Measurements from ENCODE around the gene SSR2. TPM values are rescaled to one million over a fixed set of nuclear protein-coding genes. Genes with fewer than 3 reads are reported as not detected.
A peak's percentile ranks its signal among the peaks of the same experiment; 100 is the strongest.

The SSR2 gene
- total RNA-seq, 2 donors from 2014 or later, result 204 to 208 TPM

DNA sequence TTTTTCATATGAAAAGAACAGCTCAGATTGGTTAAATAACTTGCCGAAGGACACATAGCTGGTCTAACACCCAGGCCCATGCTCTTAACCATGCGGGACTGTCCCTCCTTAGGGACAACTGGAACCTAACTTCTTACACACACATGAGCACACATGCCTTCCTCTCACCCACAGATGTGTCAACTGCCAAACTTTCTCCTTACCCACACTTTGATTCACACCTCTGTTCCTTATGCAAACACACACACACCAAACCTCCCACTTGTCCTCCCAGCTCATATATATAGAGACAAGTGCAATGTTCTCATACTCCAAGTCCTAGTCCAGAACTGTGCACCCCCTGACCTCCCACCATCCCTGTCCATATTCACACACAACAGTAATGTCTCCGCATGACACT, 44.5 kb upstream of the SSR2 start:
- H3K4me1 ChIP-seq, result no peaks in the 10 kb centered on the region
- no peaks in the 10 kb centered on the region for H3K27me3 ChIP-seq
- TF ChIP-seq, protein P1, sequence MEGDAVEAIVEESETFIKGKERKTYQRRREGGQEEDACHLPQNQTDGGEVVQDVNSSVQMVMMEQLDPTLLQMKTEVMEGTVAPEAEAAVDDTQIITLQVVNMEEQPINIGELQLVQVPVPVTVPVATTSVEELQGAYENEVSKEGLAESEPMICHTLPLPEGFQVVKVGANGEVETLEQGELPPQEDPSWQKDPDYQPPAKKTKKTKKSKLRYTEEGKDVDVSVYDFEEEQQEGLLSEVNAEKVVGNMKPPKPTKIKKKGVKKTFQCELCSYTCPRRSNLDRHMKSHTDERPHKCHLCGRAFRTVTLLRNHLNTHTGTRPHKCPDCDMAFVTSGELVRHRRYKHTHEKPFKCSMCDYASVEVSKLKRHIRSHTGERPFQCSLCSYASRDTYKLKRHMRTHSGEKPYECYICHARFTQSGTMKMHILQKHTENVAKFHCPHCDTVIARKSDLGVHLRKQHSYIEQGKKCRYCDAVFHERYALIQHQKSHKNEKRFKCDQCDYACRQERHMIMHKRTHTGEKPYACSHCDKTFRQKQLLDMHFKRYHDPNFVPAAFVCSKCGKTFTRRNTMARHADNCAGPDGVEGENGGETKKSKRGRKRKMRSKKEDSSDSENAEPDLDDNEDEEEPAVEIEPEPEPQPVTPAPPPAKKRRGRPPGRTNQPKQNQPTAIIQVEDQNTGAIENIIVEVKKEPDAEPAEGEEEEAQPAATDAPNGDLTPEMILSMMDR (IDR thresholded peaks at IDR 0.05), result no peak
- H3K36me3 ChIP-seq, result no peaks in the 10 kb centered on the region
- no peak overlapping the region for H3K27ac ChIP-seq
- H3K9ac ChIP-seq (ENCODE audit: low read depth in 2 of 2, low read length in 2 of 2), result no peak overlapping the region
- H3K9me3 ChIP-seq, result no peaks in the 10 kb centered on the region
- intact Hi-C loops (cut with DNase I), result no loop called here
- H3K4me3 ChIP-seq, result no peak overlapping the region
- no peak for DNase-seq

DNA sequence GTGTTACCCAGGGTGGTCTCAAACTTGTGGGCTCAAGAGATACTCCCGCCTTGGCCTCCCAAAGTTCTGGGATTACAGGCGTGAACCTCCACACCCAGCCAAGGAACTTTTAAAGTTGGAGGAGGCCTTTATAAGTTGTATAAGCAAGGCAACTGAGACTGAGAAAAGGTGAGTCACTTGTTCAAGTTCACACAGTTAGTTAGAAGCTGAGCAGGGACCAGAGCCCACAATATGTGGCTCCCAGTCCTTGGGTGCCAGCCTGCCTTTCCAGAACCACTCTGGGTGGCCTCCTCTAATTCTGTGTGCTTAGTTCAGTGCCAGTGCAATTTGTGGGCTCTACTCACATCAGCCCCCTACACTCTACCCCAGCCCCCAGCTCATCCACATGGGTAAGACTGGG, 43.9 kb upstream of the SSR2 start:
- Histone ChIP-seq H3K9ac (ENCODE audit: low read depth in 2 of 2, low read length in 2 of 2) (no peak overlapping the region), H3K27me3 (no peaks in the 10 kb centered on the region), H3K9me3 (no peaks in the 10 kb centered on the region), H3K27ac (no peak overlapping the region), H3K36me3 (no peaks in the 10 kb centered on the region), H3K4me3 (no peak overlapping the region), H3K4me1 (no peaks in the 10 kb centered on the region)
- intact Hi-C loops (cut with DNase I), result no loop called here
- no peak for DNase-seq
- TF ChIP-seq, protein P1 (IDR thresholded peaks at IDR 0.05), result no peak

DNA sequence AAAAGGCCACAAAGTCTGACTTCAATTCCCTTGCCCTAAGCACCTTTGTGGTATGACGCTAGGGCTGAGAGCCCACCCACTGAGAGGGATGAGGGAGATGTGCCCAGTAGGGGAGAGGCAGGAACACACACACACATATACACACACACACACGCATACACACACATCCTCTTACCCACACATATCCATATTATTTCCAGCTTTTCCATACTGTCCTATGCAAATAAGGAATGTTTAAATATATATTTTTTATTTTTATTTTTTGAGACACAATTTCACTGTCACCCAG, 43.2 kb upstream of the SSR2 start:
- H3K36me3 ChIP-seq, result no peaks in the 10 kb centered on the region
- no peak for DNase-seq
- H3K9me3 ChIP-seq, result no peaks in the 10 kb centered on the region
- no peak overlapping the region for H3K27ac ChIP-seq
- intact Hi-C loops (cut with DNase I), result no loop called here
- H3K27me3 ChIP-seq, result no peaks in the 10 kb centered on the region
- H3K4me3 ChIP-seq, result no peak overlapping the region
- H3K9ac ChIP-seq (ENCODE audit: low read depth in 2 of 2, low read length in 2 of 2), result no peak overlapping the region
- H3K4me1 ChIP-seq, result no peaks in the 10 kb centered on the region
- TF ChIP-seq, protein P1 (IDR thresholded peaks at IDR 0.05), result no peak

DNA sequence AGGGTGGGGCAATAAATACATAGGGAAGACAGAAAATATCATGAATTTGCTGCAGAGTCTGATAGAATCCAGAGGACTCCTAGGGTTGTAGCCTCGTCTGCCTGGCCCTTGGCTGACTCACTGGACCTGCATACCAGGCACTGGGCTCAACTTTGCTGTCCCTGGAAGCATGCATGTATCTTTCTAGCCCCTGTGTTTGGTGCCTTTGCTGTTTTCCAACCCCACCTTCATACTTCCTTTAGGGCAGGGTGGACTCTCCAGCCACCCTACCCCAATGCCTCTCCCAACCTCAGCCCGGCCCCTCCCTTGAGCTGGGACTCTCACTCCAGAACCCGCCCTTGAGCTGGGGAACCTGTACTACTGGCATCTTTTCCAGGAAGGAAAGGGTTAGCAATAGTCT, 41.4 kb upstream of the SSR2 start:
- peak; percentile 81 for DNase-seq
- H3K4me1 ChIP-seq, result no peaks in the 10 kb centered on the region
- intact Hi-C loops (cut with DNase I), result no loop called here
- H3K27me3 ChIP-seq, result no peaks in the 10 kb centered on the region
- TF ChIP-seq, protein P1 (IDR thresholded peaks at IDR 0.05), result no peak
- peak overlapping the region; percentile 84 for H3K27ac ChIP-seq
- H3K9me3 ChIP-seq, result no peaks in the 10 kb centered on the region
- no peaks in the 10 kb centered on the region for H3K36me3 ChIP-seq
- H3K4me3 ChIP-seq, result peak overlapping the region; percentile 48
- H3K9ac ChIP-seq (ENCODE audit: low read depth in 2 of 2, low read length in 2 of 2), result peak overlapping the region; percentile 38 to 82

DNA sequence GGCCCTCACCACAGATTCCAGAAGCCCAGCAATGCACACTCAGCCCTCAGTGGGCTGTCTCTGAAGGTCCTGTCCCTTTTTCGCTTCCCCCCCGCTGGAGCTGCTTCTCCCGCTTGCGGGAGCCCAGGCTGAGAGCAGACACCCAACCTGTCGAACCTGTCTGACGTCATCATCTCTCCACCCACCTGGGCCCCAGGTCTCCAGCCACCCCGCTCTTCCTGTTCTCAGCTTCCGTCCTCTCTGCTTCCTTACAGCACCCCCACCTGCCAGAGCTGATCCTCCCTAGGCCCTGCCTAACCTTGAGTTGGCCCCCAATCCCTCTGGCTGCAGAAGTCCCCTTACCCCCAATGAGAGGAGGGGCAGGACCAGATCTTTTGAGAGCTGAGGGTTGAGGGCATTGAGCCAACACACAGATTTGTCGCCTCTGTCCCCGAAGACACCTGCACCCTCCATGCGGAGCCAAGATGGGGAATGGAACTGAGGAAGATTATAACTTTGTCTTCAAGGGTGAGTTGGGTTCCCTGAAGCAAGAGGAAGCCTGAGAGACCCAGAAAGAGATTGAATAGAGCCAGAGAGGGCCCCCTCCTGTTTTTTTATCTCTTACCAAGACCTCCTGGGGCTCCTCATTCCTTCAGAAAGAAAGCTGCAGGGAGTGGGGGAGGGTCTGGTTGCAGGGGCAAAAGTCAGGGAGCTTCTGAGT, 40.3 kb upstream of the SSR2 start, which contains the start of gene RAB25:
RAB25 (plus strand) TSS at position 224 of the 700 bp plus-strand sequence; CDS start at position 465, 241 bp downstream.
- DNase-seq, result peak; percentile 92
- H3K36me3 ChIP-seq, result no peaks in the 10 kb centered on the region
- no peaks in the 10 kb centered on the region for H3K9me3 ChIP-seq
- peak within 1 kb of the TSS; percentile 84 for H3K27ac ChIP-seq
- peak within 1 kb of the TSS; percentile 48 for H3K4me3 ChIP-seq
- no peaks in the 10 kb centered on the region for H3K4me1 ChIP-seq
- H3K27me3 ChIP-seq, result no peaks in the 10 kb centered on the region
- intact Hi-C loops (cut with DNase I), result no loop called here
- TF ChIP-seq, protein P1 (IDR thresholded peaks at IDR 0.05), result no peak
- H3K9ac ChIP-seq (ENCODE audit: low read depth in 2 of 2, low read length in 2 of 2), result peak within 1 kb of the TSS; percentile 38 to 82
